DMS114 treated with DMSO at 0.1 percent for 48 hours (cell line): ENCODE results near the gene FOLH1.
"Not testable (repeated sequence)": the region's sequence is repeated elsewhere in the genome, so short reads cannot be mapped to it uniquely, and the experiment has no call there.

Source experiments
- DNase-seq: peaks from one replicate; lab custom pipeline; 2025; ENCODE audit not compliant: unreplicated experiment; lab: John Stamatoyannopoulos, UW

FOLH1 gene

GRCh38 chr11:49208006-49208721 is at the start of gene FOLH1:
Gene FOLH1, minus strand, starts transcription at chr11:49208602. Its CDS starts 193 bp downstream, at chr11:49208409.
- peak; percentile 5 for DNase-seq

GRCh38 chr11:49255148-49255547 is 46.7 kb upstream of the FOLH1 start:
- not testable (repeated sequence) for DNase-seq

- not testable (repeated sequence) for DNase-seq
These were observed 42.8 kb upstream of the FOLH1 start for GRCh38 chr11:49251212-49251611.

DNA sequence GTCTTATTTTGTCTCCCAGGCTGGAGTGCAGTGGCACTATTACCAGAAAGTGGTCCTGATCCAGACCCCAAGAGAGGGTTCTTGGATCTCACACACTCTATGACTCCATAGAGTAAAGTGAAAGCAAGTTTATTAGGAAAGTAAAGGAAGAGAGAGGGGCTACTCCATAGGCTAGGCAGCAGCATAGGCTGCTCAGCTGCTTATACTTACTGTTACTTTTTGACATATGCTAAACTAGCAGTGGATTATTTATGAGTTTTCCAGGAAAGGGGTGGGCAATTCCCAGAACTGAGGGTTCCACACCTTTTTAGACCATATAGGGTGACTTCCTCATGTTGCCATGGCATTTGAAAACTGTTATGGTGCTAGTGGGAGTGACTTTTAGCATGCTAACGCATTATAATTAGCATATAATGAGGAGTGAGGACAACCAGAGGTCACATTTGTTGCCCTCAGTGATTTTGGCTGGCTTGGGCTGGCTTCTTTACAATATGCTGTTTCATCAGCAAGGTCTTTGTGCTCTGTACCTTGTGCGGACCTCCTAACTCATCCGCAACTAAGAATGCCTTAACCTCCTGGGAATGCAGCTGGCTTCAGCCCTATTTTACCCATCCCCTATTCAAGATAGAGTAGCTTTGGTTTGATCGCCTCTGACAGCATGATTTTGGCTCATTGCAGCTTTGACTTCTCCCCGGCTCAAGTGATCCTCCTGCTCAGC is 42.2 kb upstream of the FOLH1 start:
- not testable (repeated sequence) for DNase-seq

GRCh38 chr11:49249363-49249762 is 41.0 kb upstream of the FOLH1 start:
- not testable (repeated sequence) for DNase-seq

- DNase-seq = not testable (repeated sequence)
These were observed 25.3 kb upstream of the FOLH1 start for GRCh38 chr11:49233685-49234084.

DNA sequence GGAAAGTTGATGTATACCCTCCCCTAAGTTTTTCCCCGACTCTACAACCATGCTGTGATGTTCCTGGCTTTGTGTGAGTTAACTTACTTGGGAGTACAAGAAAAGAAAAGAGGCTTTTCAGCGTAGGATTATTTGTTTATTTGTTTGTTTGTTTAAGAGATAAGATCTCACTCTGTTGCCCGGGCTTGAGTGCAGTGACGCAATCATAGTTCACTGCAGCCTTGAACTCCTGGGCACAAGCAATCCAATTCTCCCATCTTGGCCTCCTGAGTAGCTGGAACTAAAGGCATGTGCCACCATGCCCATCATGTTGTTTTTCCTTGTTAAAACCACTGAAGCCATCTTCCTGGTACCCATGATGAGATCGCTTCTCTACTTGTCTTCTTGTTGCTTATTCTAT is 24.6 kb upstream of the FOLH1 start:
- not testable (repeated sequence) for DNase-seq

DNA sequence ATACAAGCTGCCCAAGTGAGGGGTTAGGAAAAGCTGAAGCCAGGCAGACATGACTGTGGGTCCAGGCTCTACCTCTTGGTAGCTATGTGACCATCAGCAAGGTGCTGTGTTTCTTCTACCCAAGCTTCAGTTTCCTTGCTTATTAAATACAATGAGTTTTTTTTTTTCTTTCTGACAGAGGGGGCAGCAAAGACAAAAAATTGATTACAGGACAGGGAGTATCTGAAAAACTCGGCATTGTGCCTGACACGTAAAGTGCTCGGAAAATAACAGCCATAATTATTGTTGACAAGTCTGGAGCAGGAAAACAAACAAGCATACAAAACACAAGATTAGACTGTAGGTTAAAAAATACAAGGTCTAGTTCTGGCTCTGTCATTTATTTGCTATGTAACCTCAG is 23.3 kb upstream of the FOLH1 start:
- not testable (repeated sequence) for DNase-seq

- peak; percentile 2 for DNase-seq
These were observed 22.1 kb upstream of the FOLH1 start for GRCh38 chr11:49230534-49230933.

DNA sequence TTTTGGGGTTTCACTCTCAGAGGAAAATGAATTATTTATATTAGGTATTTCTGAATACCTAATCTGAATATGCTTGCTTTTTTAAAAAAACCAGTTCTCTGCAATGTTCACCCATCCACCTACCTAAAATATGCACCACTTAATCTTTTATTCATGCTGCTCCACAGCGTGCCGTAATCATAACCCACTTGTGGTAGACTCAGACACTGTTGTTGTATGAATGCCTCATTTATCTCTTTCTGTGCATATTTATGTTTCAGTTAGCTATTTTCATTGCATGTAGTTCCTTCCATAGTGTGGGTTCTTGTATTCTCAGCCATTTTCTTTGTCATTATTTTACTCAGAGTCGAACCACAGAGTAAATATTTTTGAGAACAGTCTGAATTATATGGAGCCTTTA is 21.6 kb upstream of the FOLH1 start:
- DNase-seq = not testable (repeated sequence)

DNA sequence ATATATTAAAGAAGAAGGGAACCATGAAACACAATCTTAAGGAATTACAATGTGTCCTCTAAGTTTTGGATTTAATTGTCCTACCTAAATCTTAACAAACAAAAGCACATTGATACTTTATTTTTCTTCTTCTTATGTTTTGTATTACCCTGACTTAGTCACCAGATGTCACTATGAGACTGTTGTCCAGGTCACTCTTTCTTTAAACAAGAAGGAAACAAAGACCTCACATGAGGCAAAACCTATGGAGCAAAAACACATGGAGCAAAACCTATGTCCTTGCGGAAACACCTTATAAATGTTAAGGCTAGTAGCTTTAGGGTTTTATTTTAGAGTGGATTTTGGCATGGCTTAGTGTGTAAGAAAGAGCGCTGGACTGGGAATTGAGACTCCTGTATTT is 20.7 kb upstream of the FOLH1 start:
- DNase-seq = not testable (repeated sequence)

DNA sequence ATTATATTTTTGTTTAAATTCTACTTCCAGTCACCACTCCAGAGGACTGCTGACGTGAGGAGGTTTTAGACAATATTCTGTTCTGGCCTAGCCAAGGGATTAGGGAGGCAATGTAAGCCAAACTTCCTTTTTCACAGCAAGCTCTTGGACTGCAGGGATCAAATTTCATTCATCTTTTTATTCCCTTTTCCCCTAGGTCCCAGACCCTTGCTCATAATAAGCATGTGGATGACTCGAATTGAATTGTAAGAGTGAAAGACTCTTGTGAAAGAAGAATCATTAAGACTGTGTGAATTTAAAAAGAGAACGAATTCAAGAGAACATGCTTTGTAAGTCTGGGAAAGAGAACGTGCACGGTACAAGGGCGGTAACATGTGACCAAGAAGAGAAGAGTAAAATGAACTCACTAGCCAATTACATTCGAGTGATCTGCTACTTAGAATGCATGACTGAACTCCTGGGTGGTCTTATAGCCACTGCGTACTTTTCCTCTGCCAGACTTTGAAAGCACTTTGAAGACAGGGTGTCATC is 16.9 kb upstream of the FOLH1 start:
- not testable (repeated sequence) for DNase-seq

GRCh38 chr11:49221112-49221511 is 12.7 kb upstream of the FOLH1 start:
- DNase-seq = peak; percentile 4

- no peak for DNase-seq
These were observed 4.7 kb upstream of the FOLH1 start for GRCh38 chr11:49213026-49213560.

DNA sequence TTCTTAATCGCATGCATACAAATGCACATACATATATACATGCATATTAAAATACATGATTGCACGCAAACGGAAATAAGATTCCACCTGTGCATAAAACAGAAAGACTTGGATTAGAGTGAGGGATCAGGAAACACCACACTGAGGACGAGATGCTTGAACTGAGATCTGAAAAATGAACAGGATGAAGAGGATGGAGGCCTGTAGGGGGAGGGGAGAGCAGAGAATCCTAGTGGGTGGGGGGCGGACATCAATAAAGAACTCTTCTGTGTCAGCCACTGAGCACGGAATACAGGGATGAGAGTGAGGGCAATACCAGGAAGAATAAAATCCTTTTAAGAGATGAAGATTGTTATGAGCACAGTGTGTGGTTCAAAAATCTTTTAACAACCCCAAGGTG is 1.4 kb downstream of the FOLH1 start:
- not testable (repeated sequence) for DNase-seq

- DNase-seq = no peak
These were observed 6.0 kb downstream of the FOLH1 start for GRCh38 chr11:49202287-49202976.

GRCh38 chr11:49196775-49197174 is 11.6 kb downstream of the FOLH1 start:
- DNase-seq = not testable (repeated sequence)

- DNase-seq = not testable (repeated sequence)
These were observed 12.4 kb downstream of the FOLH1 start for GRCh38 chr11:49196002-49196401.

DNA sequence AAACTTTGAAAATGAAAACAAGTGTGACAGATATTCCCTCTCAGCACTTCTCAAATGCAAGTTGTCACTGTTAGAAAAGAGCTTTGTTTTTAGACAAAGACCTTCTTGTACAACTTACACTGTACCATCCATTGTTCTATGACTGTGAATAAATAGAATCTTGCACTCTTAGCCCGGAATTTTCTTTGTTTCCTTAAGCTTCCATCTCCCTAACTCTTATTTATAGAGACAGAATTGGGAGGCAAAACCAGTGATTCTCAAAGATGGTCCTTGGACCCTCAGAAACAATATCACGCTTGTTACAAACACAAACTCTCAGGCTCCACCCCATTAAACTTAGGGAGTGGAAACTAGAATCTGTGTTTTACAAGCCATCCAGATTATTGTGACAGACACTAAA is 18.1 kb downstream of the FOLH1 start:
- DNase-seq = not testable (repeated sequence)

DNA sequence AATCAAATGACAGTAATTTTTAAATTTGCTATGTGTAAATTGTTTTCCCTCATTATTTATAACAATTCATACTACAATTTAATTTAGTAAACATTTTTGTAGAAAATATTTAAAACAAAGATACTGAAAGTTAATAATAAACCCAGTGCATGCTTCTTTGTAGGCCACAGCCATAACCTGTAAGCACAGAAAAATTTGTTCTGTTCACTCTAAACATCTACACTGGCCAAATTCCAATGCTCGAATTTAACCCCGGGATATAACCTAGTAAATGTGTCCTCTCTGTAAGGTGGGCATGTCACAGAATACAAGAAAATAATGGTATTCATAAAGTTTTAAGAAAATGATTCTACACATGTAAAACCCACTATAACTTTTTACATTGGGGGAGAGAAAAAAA is 22.2 kb downstream of the FOLH1 start:
- not testable (repeated sequence) for DNase-seq

- DNase-seq = not testable (repeated sequence)
These were observed 22.8 kb downstream of the FOLH1 start for GRCh38 chr11:49185597-49185996.
